ENCODE results near the gene ULK4. TPM values are rescaled to one million over a fixed set of nuclear protein-coding genes. Genes with fewer than 3 reads are reported as not detected.

Gene ULK4
- polyA plus RNA-seq, 1 donor from 2014 or later = 7.2 TPM

- no peaks in the 10 kb centered on the region for H3K79me2 ChIP-seq (replicated peaks; ENCODE audit: insufficient read depth, low read length)
- H3F3A ChIP-seq (ENCODE audit: insufficient read depth, low read length, poor library complexity, severe bottlenecking) = no peaks in the 10 kb centered on the region
- TF ChIP-seq EP300 (conservative IDR thresholded peaks at IDR 0.05; ENCODE audit: poor library complexity, severe bottlenecking) = no peak
- no peak for TF ChIP-seq CTCF (IDR thresholded peaks at IDR 0.05; ENCODE audit: poor library complexity, severe bottlenecking)
- no peak overlapping the region for H3K27ac ChIP-seq (ENCODE audit: low read length)
- H4K20me1 ChIP-seq (ENCODE audit: insufficient read depth) = no peaks in the 10 kb centered on the region
- no peaks in the 10 kb centered on the region for H3K36me3 ChIP-seq (ENCODE audit: insufficient read depth, low read length)
- H3K4me3 ChIP-seq (ENCODE audit: low read length) = no peak overlapping the region
- no peak overlapping the region for H3K4me2 ChIP-seq (ENCODE audit: low read length)
- no peak overlapping the region for H3K9ac ChIP-seq (ENCODE audit: low read length)
- no peaks in the 10 kb centered on the region for H3K9me3 ChIP-seq (ENCODE audit: low read length)
- no peak overlapping the region for H2AFZ ChIP-seq (ENCODE audit: low read depth, low read length)
- no peaks in the 10 kb centered on the region for H3K27me3 ChIP-seq (ENCODE audit: insufficient read depth, low read depth, low read length)
- no peaks in the 10 kb centered on the region for H3K9me2 ChIP-seq (ENCODE audit: insufficient read depth, low read length)
Measured at GRCh38 chr3:41700155-41700554, 261.7 kb downstream of the ULK4 start.

- Histone ChIP-seq H3K9ac (ENCODE audit: low read length) (no peak overlapping the region), H3K4me2 (ENCODE audit: low read length) (no peak overlapping the region), H3K9me3 (ENCODE audit: low read length) (no peaks in the 10 kb centered on the region), H3K9me2 (ENCODE audit: insufficient read depth, low read length) (no peaks in the 10 kb centered on the region), H2AFZ (ENCODE audit: low read depth, low read length) (no peak overlapping the region), H3K4me3 (ENCODE audit: low read length) (no peak overlapping the region), H3K27me3 (ENCODE audit: insufficient read depth, low read depth, low read length) (no peaks in the 10 kb centered on the region), H3K79me2 (replicated peaks; ENCODE audit: insufficient read depth, low read length) (no peaks in the 10 kb centered on the region), H4K20me1 (ENCODE audit: insufficient read depth) (no peaks in the 10 kb centered on the region), H3F3A (ENCODE audit: insufficient read depth, low read length, poor library complexity, severe bottlenecking) (no peaks in the 10 kb centered on the region), H3K27ac (ENCODE audit: low read length) (no peak overlapping the region), H3K36me3 (ENCODE audit: insufficient read depth, low read length) (no peaks in the 10 kb centered on the region)
- TF ChIP-seq TAF1 (IDR thresholded peaks at IDR 0.05; ENCODE audit: low read depth) (no peak), RAD21 (conservative IDR thresholded peaks at IDR 0.05) (no peak), REST (IDR thresholded peaks at IDR 0.05; ENCODE audit: borderline replicate concordance) (no peak), CTCF (IDR thresholded peaks at IDR 0.05; ENCODE audit: poor library complexity, severe bottlenecking) (no peak), SMC3 (conservative IDR thresholded peaks at IDR 0.05; ENCODE audit: poor library complexity) (no peak), EP300 (conservative IDR thresholded peaks at IDR 0.05; ENCODE audit: poor library complexity, severe bottlenecking) (no peak), MXI1 (conservative IDR thresholded peaks at IDR 0.05; ENCODE audit: poor library complexity, severe bottlenecking) (no peak), POLR2AphosphoS5 (IDR thresholded peaks at IDR 0.05) (no peak), EZH2 (IDR thresholded peaks at IDR 0.05; ENCODE audit: borderline replicate concordance, insufficient read depth, low read length, poor library complexity, severe bottlenecking) (no peak)
Measured at GRCh38 chr3:41698898-41699297, 263.0 kb downstream of the ULK4 start.

Measured in neural cell (in vitro differentiated cells).